Left ventricle myocardium inferior (tissue), 1 donor: ENCODE results near the gene RGS16. TPM values are rescaled to one million over a fixed set of nuclear protein-coding genes. Genes with fewer than 3 reads are reported as not detected.
A peak's percentile ranks its signal among the peaks of the same experiment; 100 is the strongest.

ENCODE experiments used
- DNase-seq: peaks from one replicate; pipeline ENCODE4 v3.0.0-alpha.2; 2020
- H3K27ac ChIP-seq: fragments of 200-600 bp; replicated peaks from 2 replicates; pipeline ENCODE4 v1.8.0; 2021
- H3K27me3 ChIP-seq: fragments of 200-600 bp; 2 replicates; pipeline ENCODE4 v1.8.0; 2021; ENCODE audit warnings: low read depth
- H3K36me3 ChIP-seq: fragments of 200-600 bp; 2 replicates; pipeline ENCODE4 v1.8.0; 2021
- H3K4me1 ChIP-seq: fragments of 200-600 bp; 2 replicates; pipeline ENCODE4 v1.8.0; 2021
- H3K4me3 ChIP-seq: fragments of 200-600 bp; 2 replicates; pipeline ENCODE4 v1.8.0; 2021; ENCODE audit warnings: mild to moderate bottlenecking, moderate library complexity
- H3K9me3 ChIP-seq: fragments of 200-600 bp; replicated peaks from 2 replicates; pipeline ENCODE4 v1.8.0; 2021
- CTCF ChIP-seq: fragments of 200-600 bp; IDR thresholded peaks from 2 replicates; pipeline ENCODE4 v1.8.0; 2021; ENCODE audit warnings: antibody characterized with exemption, mild to moderate bottlenecking, borderline replicate concordance
- intact Hi-C: fragments of 100-400 bp; cut with micrococcal nuclease; formaldehyde crosslinking; loops from one replicate; pipeline ENCODE4 v1.11.0; 2022
- total RNA-seq: library from RNA; stranded (reverse); fragmentation: NEBNext Ultra II Directional; extraction: Animal tissue kit (Norgen Biotek cat#: 25700); gene quantifications from one replicate; pipeline ENCODE4 v1.2.1, GENCODE V29; 2021
- donor health status: DM: no; HTN: yes; CAD: no; lungs with severe emphysema.

Gene RGS16
- total RNA-seq, 1 donor from 2014 or later: 0.88 TPM

GRCh38 chr1:182617734-182618351 lies 13.7 kb upstream of the RGS16 start:
- Histone ChIP-seq H3K4me3 (no peak overlapping the region), H3K4me1 (peaks cover 41% of the 10 kb centered on the region), H3K27ac (peak overlapping the region; percentile 28), H3K9me3 (no peaks in the 10 kb centered on the region), H3K27me3 (no peaks in the 10 kb centered on the region), H3K36me3 (no peaks in the 10 kb centered on the region)
- DNase-seq: no peak
- intact Hi-C loops: no loop called here
- no peak for TF ChIP-seq CTCF

GRCh38 chr1:182617014-182617429 lies 12.8 kb upstream of the RGS16 start:
- H3K4me3 ChIP-seq: no peak overlapping the region
- H3K9me3 ChIP-seq: no peaks in the 10 kb centered on the region
- no peaks in the 10 kb centered on the region for H3K36me3 ChIP-seq
- intact Hi-C loops: no loop called here
- no peak overlapping the region for H3K27ac ChIP-seq
- DNase-seq: no peak
- H3K27me3 ChIP-seq: no peaks in the 10 kb centered on the region
- no peak for TF ChIP-seq CTCF
- peaks cover 37% of the 10 kb centered on the region for H3K4me1 ChIP-seq

- Histone ChIP-seq H3K36me3 (no peaks in the 10 kb centered on the region), H3K9me3 (no peaks in the 10 kb centered on the region), H3K27me3 (no peaks in the 10 kb centered on the region), H3K27ac (peak overlapping the region; percentile 98), H3K4me1 (peaks cover 37% of the 10 kb centered on the region), H3K4me3 (peak overlapping the region; percentile 71)
- peak; percentile 76 for DNase-seq
- intact Hi-C loops: no loop called here
- no peak for TF ChIP-seq CTCF
Measured at GRCh38 chr1:182616130-182617013, 12.2 kb upstream of the RGS16 start.

- no peaks in the 10 kb centered on the region for H3K9me3 ChIP-seq
- intact Hi-C loops: no loop called here
- no peaks in the 10 kb centered on the region for H3K27me3 ChIP-seq
- H3K27ac ChIP-seq: peak overlapping the region; percentile 98
- no peaks in the 10 kb centered on the region for H3K36me3 ChIP-seq
- H3K4me1 ChIP-seq: peaks cover 37% of the 10 kb centered on the region
- TF ChIP-seq CTCF: no peak
- DNase-seq: peak; percentile 48
- peak overlapping the region; percentile 71 for H3K4me3 ChIP-seq
Measured at GRCh38 chr1:182615468-182616129, 11.4 kb upstream of the RGS16 start.

GRCh38 chr1:182614796-182615454 lies 10.7 kb upstream of the RGS16 start:
- intact Hi-C loops: no loop called here
- peak overlapping the region; percentile 71 for H3K4me3 ChIP-seq
- no peak for TF ChIP-seq CTCF

More at GRCh38 chr1:182614796-182615454, 10.7 kb upstream of the RGS16 start:
- no peaks in the 10 kb centered on the region for H3K9me3 ChIP-seq
- peaks cover 37% of the 10 kb centered on the region for H3K4me1 ChIP-seq
- peak overlapping the region; percentile 98 for H3K27ac ChIP-seq
- no peaks in the 10 kb centered on the region for H3K36me3 ChIP-seq
- peak; percentile 84 for DNase-seq
- no peaks in the 10 kb centered on the region for H3K27me3 ChIP-seq
